ENCODE measurements around the gene SNX30.

The SNX30 gene

DNA sequence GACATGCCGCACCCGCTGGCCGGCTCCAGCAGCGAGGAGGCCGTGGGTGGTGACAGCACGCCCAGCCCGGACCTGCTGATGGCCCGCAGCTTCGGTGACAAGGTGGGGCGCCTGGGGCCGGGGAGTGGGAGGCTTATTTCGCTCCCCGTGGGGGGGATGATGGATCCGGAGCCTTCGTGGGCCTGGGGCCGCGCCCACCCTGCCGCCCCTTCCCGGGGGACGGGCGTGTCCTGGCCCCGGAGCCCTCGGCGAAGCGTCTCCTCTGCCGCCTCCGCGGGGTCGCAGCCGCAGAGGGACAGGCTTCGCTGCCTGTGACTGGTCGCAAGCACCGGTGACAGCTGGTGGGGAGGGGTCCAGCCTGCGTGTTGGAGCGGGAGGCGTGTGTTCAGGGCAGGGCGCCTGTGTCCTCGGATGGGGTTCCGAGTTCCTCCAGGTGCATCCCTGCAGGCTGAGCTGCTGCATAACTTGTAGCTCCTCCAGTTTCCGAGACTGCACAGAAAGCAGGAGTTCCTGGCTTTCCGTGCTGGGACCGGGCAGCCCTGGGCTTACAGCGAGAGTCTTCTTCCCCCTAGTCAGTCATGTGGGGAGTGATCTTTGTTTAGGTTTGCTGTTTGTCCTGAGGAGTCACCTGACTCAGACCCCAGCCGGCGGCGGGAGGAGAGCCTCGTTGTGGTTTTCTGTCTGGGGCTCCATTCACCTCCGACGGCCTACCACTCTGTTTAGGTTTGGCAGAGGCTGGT, 666 bp downstream of the SNX30 start:
- peak; percentile 73 for DNase-seq (ENCODE audit: low read depth)
- in situ Hi-C loops (cut with HindIII; ENCODE audit: low sequenced_read_pairs), result no loop called here
- H3K4me3 ChIP-seq (ENCODE audit: low read depth, low read length), result peak overlapping the region; percentile 90
- TF ChIP-seq, protein P1, sequence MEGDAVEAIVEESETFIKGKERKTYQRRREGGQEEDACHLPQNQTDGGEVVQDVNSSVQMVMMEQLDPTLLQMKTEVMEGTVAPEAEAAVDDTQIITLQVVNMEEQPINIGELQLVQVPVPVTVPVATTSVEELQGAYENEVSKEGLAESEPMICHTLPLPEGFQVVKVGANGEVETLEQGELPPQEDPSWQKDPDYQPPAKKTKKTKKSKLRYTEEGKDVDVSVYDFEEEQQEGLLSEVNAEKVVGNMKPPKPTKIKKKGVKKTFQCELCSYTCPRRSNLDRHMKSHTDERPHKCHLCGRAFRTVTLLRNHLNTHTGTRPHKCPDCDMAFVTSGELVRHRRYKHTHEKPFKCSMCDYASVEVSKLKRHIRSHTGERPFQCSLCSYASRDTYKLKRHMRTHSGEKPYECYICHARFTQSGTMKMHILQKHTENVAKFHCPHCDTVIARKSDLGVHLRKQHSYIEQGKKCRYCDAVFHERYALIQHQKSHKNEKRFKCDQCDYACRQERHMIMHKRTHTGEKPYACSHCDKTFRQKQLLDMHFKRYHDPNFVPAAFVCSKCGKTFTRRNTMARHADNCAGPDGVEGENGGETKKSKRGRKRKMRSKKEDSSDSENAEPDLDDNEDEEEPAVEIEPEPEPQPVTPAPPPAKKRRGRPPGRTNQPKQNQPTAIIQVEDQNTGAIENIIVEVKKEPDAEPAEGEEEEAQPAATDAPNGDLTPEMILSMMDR (IDR thresholded peaks at IDR 0.05; ENCODE audit: low read depth, low read length, missing control alignments), result no peak

DNA sequence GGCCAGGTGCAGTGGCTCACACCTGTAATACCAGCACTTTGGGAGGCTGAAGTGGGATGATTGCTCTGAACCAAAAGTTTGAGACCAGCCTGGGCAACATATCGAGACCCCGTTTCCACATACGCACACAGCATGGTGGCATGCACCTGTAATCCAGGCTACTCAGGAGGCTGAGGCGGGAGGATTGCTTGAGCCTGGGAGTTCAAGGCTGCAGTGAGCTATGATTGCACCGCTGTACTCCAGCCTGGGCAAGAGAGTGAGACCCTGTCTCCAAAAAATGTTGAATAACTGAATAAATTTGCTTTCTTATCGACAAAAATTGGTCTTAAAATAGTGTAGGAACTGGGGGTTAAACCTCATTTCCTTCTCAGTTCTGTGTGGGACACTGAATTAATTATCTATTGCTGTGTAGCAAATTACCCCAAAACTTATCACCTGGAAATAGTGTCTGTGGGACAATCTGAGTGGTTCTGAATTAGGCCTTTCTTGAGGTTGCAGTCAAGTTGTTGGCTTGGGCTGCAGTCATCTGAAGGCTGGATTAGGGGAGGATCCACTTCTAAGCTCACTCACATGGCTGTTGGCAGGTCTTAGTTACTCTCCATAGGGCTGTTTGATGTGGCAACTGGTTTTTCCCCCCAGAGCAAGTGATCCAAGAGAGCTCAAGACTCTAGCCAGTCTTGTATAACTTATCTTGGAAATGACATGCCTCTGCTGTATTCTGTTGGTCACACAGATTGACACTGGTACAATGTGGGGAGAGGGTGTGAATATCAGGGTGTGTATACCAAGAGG, 2.0 kb downstream of the SNX30 start:
- DNase-seq (ENCODE audit: low read depth), result no peak
- in situ Hi-C loops (cut with HindIII; ENCODE audit: low sequenced_read_pairs), result no loop called here
- peak overlapping the region; percentile 90 for H3K4me3 ChIP-seq (ENCODE audit: low read depth, low read length)
- TF ChIP-seq, protein P1 (IDR thresholded peaks at IDR 0.05; ENCODE audit: low read depth, low read length, missing control alignments), result no peak

DNA sequence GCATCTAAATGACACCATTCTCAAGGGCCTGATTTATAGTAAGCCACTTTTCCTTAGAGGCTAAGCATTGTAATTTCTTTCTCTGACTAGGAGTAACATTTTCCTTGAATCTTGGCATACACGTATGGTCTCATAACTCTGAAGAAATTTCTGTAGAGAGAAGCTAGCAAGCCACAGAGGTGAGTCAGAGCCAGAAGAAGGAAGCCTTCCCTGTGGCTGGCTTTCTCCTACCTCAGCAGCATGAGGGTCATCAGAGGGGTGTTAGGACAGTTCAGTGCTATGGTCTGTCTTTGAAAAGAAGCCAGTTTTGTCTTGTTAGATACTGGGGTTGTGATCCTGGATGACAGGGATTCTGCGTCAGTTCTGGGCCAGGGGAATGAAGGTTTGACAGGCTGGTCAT, 3.2 kb downstream of the SNX30 start:
- TF ChIP-seq, protein P1 (IDR thresholded peaks at IDR 0.05; ENCODE audit: low read depth, low read length, missing control alignments), result no peak
- in situ Hi-C loops (cut with HindIII; ENCODE audit: low sequenced_read_pairs), result no loop called here
- DNase-seq (ENCODE audit: low read depth), result peak; percentile 73
- no peak overlapping the region for H3K4me3 ChIP-seq (ENCODE audit: low read depth, low read length)

DNA sequence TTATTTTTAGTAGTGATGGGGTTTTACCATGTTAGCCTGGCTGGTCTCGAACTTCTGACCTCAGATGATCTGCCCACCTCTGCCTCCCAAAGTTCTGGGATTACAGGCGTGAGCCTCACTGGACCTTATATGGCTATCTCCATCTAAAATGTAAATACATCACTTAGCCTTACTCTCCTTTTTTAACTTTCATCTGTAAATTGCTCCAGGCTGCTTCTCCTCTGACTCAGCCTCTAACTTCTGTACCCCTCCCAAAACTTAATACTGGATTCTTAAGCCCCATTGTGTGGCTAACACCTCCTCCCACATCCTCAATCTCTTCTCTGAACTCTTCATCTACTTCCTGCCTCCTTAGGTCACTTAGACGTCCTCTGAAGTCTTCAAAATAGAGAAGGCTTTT, 4.0 kb downstream of the SNX30 start:
- TF ChIP-seq, protein P1 (IDR thresholded peaks at IDR 0.05; ENCODE audit: low read depth, low read length, missing control alignments), result no peak
- in situ Hi-C loops (cut with HindIII; ENCODE audit: low sequenced_read_pairs), result no loop called here
- H3K4me3 ChIP-seq (ENCODE audit: low read depth, low read length), result no peak overlapping the region
- no peak for DNase-seq (ENCODE audit: low read depth)

DNA sequence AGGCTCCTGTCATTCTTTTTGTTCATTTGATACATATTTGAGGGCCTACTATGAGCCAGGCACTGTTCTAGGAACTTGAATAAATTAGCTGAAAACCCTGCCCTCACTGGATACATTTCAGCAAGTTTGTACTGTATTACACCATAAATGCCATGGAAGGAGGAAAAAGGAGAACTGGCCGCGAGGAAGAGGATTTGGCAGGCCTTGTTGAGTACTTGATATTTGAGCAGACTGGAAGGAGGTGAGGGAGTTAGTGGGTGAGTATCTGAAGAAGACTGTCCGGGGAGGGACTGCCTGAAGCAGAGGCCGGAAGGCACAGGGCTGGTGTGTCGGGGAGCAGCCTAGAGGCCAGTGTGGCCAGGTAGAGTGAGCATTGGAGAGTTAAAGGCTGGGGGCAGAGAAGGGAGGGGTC, 4.5 kb downstream of the SNX30 start:
- no peak for DNase-seq (ENCODE audit: low read depth)
- TF ChIP-seq, protein P1 (IDR thresholded peaks at IDR 0.05; ENCODE audit: low read depth, low read length, missing control alignments), result no peak
- H3K4me3 ChIP-seq (ENCODE audit: low read depth, low read length), result no peak overlapping the region
- in situ Hi-C loops (cut with HindIII; ENCODE audit: low sequenced_read_pairs), result no loop called here

DNA sequence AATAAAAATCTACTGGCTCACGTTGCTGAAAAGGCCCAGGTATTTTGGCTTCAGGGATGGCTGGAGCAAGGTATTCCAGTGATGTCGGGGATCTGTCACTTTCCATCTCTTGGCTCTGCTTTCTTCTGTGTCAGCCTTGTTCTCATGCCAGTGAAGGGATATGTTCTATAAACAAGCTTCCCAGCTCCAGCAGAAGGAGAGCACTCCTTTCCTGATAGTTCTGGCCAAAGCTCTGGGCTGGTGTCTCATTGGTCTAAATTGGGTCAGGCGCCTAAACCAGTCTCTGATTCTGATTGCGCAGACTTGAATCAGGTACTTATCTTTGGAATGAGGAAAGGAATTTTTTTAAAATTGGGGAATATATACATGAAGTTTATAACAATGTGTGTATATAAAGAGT, 5.1 kb downstream of the SNX30 start:
- TF ChIP-seq, protein P1 (IDR thresholded peaks at IDR 0.05; ENCODE audit: low read depth, low read length, missing control alignments), result no peak
- H3K4me3 ChIP-seq (ENCODE audit: low read depth, low read length), result no peak overlapping the region
- no peak for DNase-seq (ENCODE audit: low read depth)
- in situ Hi-C loops (cut with HindIII; ENCODE audit: low sequenced_read_pairs), result no loop called here

All from astrocyte of the cerebellum (primary cell).